Measurements from ENCODE around the gene PWP2. TPM values are rescaled to one million over a fixed set of nuclear protein-coding genes. Genes with fewer than 3 reads are reported as not detected.
"Not testable (repeated sequence)": the region's sequence is repeated elsewhere in the genome, so short reads cannot be mapped to it uniquely, and the experiment has no call there.

PWP2 gene
- polyA plus RNA-seq, 4 donors, result 6.7 to 44.0 (median 17.7) TPM

DNA sequence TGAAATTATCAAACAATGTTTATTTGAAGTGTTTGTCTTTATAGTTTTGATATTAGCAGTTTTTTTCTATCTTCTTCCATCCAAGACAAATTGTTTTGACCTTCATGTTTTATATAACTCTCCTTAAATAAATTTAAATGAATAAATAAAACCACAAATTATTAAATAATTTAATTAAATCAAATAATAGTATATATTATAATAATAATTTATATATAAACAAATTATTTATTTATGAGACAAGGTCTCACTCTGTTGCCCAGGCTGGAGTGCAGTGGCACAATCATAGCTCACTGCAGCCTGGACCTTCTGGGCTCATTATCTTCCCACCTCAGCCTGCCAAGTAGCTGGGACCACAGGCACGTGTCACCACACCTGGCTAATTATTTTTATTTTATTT, 12.4 kb upstream of the PWP2 start:
- H3K9me3 ChIP-seq (ENCODE audit: control insufficient read depth in 2 of 2, insufficient read depth in 1 of 2, low read depth in 1 of 2, low read length in 1 of 2), result no peaks in the 10 kb centered on the region
- DNase-seq (no peak), FAIRE-seq (no peak)
- H3K27ac ChIP-seq (ENCODE audit: low read depth in 1 of 3, low read length in 2 of 3), result no peak overlapping the region
- WGBS, 3 donors, result 19 to 69% (median 26%) methylated on average over 1 of the region's 1 CpG
- peaks cover 0 to 34% (median 6%) of the 10 kb centered on the region in 3 donors for H3K4me1 ChIP-seq (ENCODE audit: control insufficient read depth in 3 of 3, insufficient read depth in 2 of 3, low read depth in 1 of 3, low read length in 2 of 3)
- no peaks in the 10 kb centered on the region for H3K27me3 ChIP-seq (ENCODE audit: control insufficient read depth in 3 of 3, insufficient read depth in 3 of 3, low read length in 3 of 3)
- no peak overlapping the region for H3K4me3 ChIP-seq (ENCODE audit: low read depth in 1 of 3, low read length in 3 of 3)
- peaks cover 0 to 40% (median 2%) of the 10 kb centered on the region in 3 donors for H3K36me3 ChIP-seq (ENCODE audit: control insufficient read depth in 3 of 3, insufficient read depth in 2 of 3, low read depth in 1 of 3, low read length in 3 of 3)

DNA sequence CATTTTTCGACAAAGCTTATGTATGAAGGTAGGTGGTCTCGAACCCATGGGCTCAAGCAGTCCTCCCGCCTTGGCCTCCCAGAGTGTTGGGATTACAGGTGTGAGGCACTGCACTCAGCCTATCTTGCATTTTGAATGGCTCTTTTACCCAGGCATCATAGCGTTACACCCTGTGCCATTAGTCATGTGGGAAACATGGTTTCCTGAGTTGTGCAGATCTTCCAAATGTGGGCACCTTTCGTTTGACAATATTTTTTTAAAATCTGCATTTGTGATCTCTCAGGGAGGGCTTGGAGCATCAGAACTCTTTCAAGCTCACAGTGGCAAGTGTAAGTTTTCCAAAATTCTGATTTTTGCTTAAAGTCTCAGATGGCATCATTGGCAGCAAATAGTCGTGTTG, 8.7 kb upstream of the PWP2 start:
- not testable (repeated sequence) for H3K27me3 ChIP-seq (ENCODE audit: control insufficient read depth in 3 of 3, insufficient read depth in 3 of 3, low read length in 3 of 3); DNase-seq; H3K4me3 ChIP-seq (ENCODE audit: low read depth in 1 of 3, low read length in 3 of 3); H3K4me1 ChIP-seq (ENCODE audit: control insufficient read depth in 3 of 3, insufficient read depth in 2 of 3, low read depth in 1 of 3, low read length in 2 of 3); H3K27ac ChIP-seq (ENCODE audit: low read depth in 1 of 3, low read length in 2 of 3); FAIRE-seq; H3K9me3 ChIP-seq (ENCODE audit: control insufficient read depth in 2 of 2, insufficient read depth in 1 of 2, low read depth in 1 of 2, low read length in 1 of 2)
- no CpG with 5 or more reads among the region's 6 CpGs for WGBS, 3 donors
- H3K36me3 ChIP-seq (ENCODE audit: control insufficient read depth in 3 of 3, insufficient read depth in 2 of 3, low read depth in 1 of 3, low read length in 3 of 3), result peaks cover 0 to 11% (median 2%) of the 10 kb centered on the region in 3 donors

DNA sequence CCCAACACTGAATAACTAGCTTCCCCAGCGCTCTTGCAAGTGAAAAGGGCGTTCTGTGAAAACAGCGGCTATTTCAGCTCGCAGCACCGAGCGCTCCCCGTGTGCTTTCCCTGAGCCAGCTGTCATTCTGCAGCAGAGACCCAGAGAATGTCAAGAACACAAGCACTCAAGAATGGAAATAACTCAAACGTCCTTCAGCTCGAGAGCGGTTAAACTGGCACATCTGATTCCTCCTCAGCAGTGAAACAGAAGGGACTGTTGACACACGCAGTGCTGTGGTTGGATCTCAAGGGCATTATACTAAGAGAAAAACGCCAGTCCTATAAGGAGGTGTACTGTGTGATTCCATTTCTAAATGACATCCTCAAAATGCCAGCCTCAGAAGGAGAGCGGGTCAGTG, 8.2 kb upstream of the PWP2 start:
- not testable (repeated sequence) for H3K9me3 ChIP-seq (ENCODE audit: control insufficient read depth in 2 of 2, insufficient read depth in 1 of 2, low read depth in 1 of 2, low read length in 1 of 2); H3K27ac ChIP-seq (ENCODE audit: low read depth in 1 of 3, low read length in 2 of 3); H3K4me1 ChIP-seq (ENCODE audit: control insufficient read depth in 3 of 3, insufficient read depth in 2 of 3, low read depth in 1 of 3, low read length in 2 of 3); H3K4me3 ChIP-seq (ENCODE audit: low read depth in 1 of 3, low read length in 3 of 3); FAIRE-seq; H3K36me3 ChIP-seq (ENCODE audit: control insufficient read depth in 3 of 3, insufficient read depth in 2 of 3, low read depth in 1 of 3, low read length in 3 of 3); H3K27me3 ChIP-seq (ENCODE audit: control insufficient read depth in 3 of 3, insufficient read depth in 3 of 3, low read length in 3 of 3); DNase-seq
- WGBS, 3 donors, result no CpG with 5 or more reads among the region's 13 CpGs

DNA sequence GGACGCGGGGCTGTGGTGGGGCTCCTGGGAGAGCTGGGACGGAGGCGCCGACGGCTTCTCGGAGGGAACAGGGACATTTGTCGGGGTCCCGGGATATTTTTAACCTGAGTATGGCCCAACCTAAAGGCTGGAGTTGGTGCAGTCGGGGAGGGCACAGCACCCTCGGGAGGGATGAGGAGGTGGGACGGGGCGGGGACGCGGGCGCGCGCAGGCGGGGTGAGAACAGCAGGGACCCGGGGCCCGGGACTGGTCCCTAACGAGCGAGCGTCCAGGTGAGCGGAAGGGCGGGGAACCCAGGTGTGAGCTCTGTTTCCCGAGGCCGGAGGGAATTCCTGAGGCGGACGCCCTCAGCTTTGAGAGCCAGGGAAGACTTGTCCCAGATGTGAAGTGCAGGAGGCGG, 390 bp downstream of the PWP2 start:
- FAIRE-seq; H3K9me3 ChIP-seq (ENCODE audit: control insufficient read depth in 2 of 2, insufficient read depth in 1 of 2, low read depth in 1 of 2, low read length in 1 of 2); H3K36me3 ChIP-seq (ENCODE audit: control insufficient read depth in 3 of 3, insufficient read depth in 2 of 3, low read depth in 1 of 3, low read length in 3 of 3); H3K27me3 ChIP-seq (ENCODE audit: control insufficient read depth in 3 of 3, insufficient read depth in 3 of 3, low read length in 3 of 3); H3K4me1 ChIP-seq (ENCODE audit: control insufficient read depth in 3 of 3, insufficient read depth in 2 of 3, low read depth in 1 of 3, low read length in 2 of 3); H3K27ac ChIP-seq (ENCODE audit: low read depth in 1 of 3, low read length in 2 of 3); H3K4me3 ChIP-seq (ENCODE audit: low read depth in 1 of 3, low read length in 3 of 3); DNase-seq: not testable (repeated sequence)
- 0% methylated on average over 7 of the region's 31 CpGs; no CpG with 5 or more reads in 2 of the 3 donors for WGBS, 3 donors

DNA sequence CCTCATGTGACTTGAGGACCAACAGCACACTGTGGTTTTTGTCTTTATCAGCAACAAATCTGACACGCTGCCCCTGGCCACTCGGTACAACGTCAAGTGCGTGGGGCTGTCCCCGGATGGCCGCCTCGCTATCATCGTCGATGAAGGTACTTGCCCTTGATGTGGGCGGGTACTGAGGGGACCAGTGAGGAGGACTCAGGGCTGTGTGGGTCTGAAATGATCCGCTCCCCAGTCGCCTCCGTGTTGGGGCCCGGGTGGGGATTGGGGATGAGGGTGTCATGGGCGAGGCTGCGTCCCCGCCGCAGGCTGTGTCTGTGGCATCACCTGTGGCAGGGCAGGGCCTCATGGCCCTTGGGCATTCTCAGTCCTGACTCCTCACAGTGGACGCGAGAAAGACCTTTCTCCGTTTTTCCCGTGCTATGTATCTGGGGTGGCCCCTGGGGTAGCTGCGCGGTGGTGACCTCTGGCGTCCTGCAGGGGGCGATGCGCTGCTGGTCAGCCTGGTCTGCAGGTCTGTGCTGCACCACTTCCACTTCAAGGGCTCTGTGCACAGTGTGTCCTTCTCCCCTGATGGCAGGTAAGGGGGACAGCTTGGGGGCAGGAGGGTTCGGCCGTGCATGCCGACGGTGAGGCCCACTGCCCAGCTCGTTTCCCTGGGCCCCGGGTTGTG, 6.6 kb downstream of the PWP2 start:
- 77% methylated on average over 9 of the region's 33 CpGs; no CpG with 5 or more reads in 2 of the 3 donors for whole genome bisulfite sequencing, 3 donors

DNA sequence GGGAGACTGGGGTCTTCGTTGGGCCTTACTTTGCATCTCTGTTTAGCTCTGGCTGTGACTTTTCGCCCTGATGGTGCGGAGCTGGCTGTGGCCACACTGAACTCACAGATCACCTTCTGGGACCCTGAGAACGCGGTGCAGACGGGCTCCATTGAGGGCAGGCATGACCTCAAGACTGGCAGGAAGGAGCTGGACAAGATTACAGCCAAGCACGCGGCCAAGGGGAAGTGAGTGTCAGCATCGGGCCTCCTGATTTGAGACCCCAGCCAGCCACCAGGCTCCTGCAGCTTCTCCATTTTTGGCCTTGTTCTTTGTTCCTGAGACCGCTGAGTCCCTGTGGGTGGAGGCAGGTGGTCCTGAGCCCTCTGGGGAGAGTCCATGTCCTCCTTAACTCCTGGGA, 14.9 kb downstream of the PWP2 start:
- H3K9me3 ChIP-seq (ENCODE audit: control insufficient read depth in 2 of 2, insufficient read depth in 1 of 2, low read depth in 1 of 2, low read length in 1 of 2); H3K27ac ChIP-seq (ENCODE audit: low read depth in 1 of 3, low read length in 2 of 3); H3K4me1 ChIP-seq (ENCODE audit: control insufficient read depth in 3 of 3, insufficient read depth in 2 of 3, low read depth in 1 of 3, low read length in 2 of 3); H3K27me3 ChIP-seq (ENCODE audit: control insufficient read depth in 3 of 3, insufficient read depth in 3 of 3, low read length in 3 of 3); FAIRE-seq; H3K4me3 ChIP-seq (ENCODE audit: low read depth in 1 of 3, low read length in 3 of 3); DNase-seq; H3K36me3 ChIP-seq (ENCODE audit: control insufficient read depth in 3 of 3, insufficient read depth in 2 of 3, low read depth in 1 of 3, low read length in 3 of 3): not testable (repeated sequence)
- no CpG with 5 or more reads among the region's 10 CpGs for WGBS, 3 donors

More for the DNA sequence above, 6.6 kb downstream of the PWP2 start:
- not testable (repeated sequence) for H3K9me3 ChIP-seq (ENCODE audit: control insufficient read depth in 2 of 2, insufficient read depth in 1 of 2, low read depth in 1 of 2, low read length in 1 of 2); H3K36me3 ChIP-seq (ENCODE audit: control insufficient read depth in 3 of 3, insufficient read depth in 2 of 3, low read depth in 1 of 3, low read length in 3 of 3); H3K27me3 ChIP-seq (ENCODE audit: control insufficient read depth in 3 of 3, insufficient read depth in 3 of 3, low read length in 3 of 3); H3K27ac ChIP-seq (ENCODE audit: low read depth in 1 of 3, low read length in 2 of 3); FAIRE-seq; H3K4me1 ChIP-seq (ENCODE audit: control insufficient read depth in 3 of 3, insufficient read depth in 2 of 3, low read depth in 1 of 3, low read length in 2 of 3); H3K4me3 ChIP-seq (ENCODE audit: low read depth in 1 of 3, low read length in 3 of 3); DNase-seq

DNA sequence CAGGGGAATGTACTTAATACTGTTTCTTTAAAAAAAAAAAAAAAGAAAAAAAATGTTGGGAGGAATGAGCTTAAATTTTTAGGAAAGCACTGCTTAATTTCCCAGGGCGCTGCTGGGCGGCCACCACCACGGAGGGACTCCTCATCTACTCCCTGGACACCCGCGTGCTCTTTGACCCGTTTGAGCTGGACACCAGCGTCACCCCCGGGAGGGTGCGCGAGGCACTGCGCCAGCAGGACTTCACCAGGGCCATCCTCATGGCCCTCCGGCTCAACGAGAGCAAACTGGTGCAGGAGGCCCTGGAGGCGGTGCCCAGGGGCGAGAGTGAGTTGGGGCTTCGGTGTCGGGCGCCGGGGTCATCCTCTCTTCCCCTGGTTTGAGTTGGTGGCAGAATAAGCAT, 20.6 kb downstream of the PWP2 start:
- FAIRE-seq; H3K36me3 ChIP-seq (ENCODE audit: control insufficient read depth in 3 of 3, insufficient read depth in 2 of 3, low read depth in 1 of 3, low read length in 3 of 3); DNase-seq; H3K27me3 ChIP-seq (ENCODE audit: control insufficient read depth in 3 of 3, insufficient read depth in 3 of 3, low read length in 3 of 3); H3K9me3 ChIP-seq (ENCODE audit: control insufficient read depth in 2 of 2, insufficient read depth in 1 of 2, low read depth in 1 of 2, low read length in 1 of 2); H3K4me3 ChIP-seq (ENCODE audit: low read depth in 1 of 3, low read length in 3 of 3); H3K4me1 ChIP-seq (ENCODE audit: control insufficient read depth in 3 of 3, insufficient read depth in 2 of 3, low read depth in 1 of 3, low read length in 2 of 3); H3K27ac ChIP-seq (ENCODE audit: low read depth in 1 of 3, low read length in 2 of 3): not testable (repeated sequence)
- no CpG with 5 or more reads among the region's 19 CpGs for WGBS, 3 donors

DNA sequence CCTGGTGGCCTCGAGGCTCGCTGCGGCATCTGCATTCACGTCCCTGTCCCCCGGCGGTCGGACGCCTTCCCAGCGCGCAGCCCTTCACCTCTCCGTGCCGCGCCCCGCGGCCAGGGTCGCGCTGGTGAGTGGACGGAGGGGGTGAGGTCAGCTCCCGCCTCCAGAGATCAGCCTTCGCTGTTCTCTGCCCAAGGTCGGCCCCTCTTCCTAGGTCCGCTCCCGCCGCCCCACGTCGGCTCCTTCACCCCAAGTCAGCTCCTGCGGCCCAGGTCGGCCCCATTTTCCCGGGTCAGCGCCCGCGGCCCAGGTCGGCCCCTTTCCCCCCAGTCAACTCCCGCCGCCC, 26.5 kb downstream of the PWP2 start:
- WGBS, 3 donors, result 0% methylated on average over 7 of the region's 35 CpGs; no CpG with 5 or more reads in 2 of the 3 donors
- peak overlapping the region in 1 of 3 donors; percentile 42 for H3K4me3 ChIP-seq (ENCODE audit: low read depth in 1 of 3, low read length in 3 of 3)
- H3K27ac ChIP-seq (ENCODE audit: low read depth in 1 of 3, low read length in 2 of 3), result not testable (repeated sequence)

DNA sequence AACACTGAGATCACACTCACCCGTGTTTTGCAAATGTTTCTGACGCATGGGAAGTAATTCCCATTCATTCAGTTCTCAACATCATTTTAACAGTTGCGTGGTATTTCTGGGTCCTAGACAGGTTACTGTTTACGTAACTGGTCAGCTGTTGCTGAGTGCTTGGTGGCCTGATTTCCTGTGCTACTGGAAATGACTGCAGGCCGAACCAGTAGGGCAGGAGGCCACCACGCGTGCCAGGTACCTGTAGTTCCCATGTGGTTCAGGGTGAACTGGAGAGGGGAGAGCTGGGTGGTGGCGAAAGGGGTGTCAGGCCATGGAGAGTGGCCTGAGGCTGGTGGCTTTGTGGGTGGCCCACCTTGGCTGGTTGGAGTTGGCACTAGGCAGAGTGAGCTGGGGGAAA, 27.5 kb downstream of the PWP2 start:
- not testable (repeated sequence) for DNase-seq; H3K27ac ChIP-seq (ENCODE audit: low read depth in 1 of 3, low read length in 2 of 3); H3K9me3 ChIP-seq (ENCODE audit: control insufficient read depth in 2 of 2, insufficient read depth in 1 of 2, low read depth in 1 of 2, low read length in 1 of 2); H3K4me1 ChIP-seq (ENCODE audit: control insufficient read depth in 3 of 3, insufficient read depth in 2 of 3, low read depth in 1 of 3, low read length in 2 of 3); H3K27me3 ChIP-seq (ENCODE audit: control insufficient read depth in 3 of 3, insufficient read depth in 3 of 3, low read length in 3 of 3); FAIRE-seq; H3K36me3 ChIP-seq (ENCODE audit: control insufficient read depth in 3 of 3, insufficient read depth in 2 of 3, low read depth in 1 of 3, low read length in 3 of 3); H3K4me3 ChIP-seq (ENCODE audit: low read depth in 1 of 3, low read length in 3 of 3)
- no CpG with 5 or more reads among the region's 8 CpGs for WGBS, 3 donors

More for the DNA sequence above, 26.5 kb downstream of the PWP2 start:
- H3K36me3 ChIP-seq (ENCODE audit: control insufficient read depth in 3 of 3, insufficient read depth in 2 of 3, low read depth in 1 of 3, low read length in 3 of 3); FAIRE-seq; H3K4me1 ChIP-seq (ENCODE audit: control insufficient read depth in 3 of 3, insufficient read depth in 2 of 3, low read depth in 1 of 3, low read length in 2 of 3); H3K9me3 ChIP-seq (ENCODE audit: control insufficient read depth in 2 of 2, insufficient read depth in 1 of 2, low read depth in 1 of 2, low read length in 1 of 2); H3K27me3 ChIP-seq (ENCODE audit: control insufficient read depth in 3 of 3, insufficient read depth in 3 of 3, low read length in 3 of 3); DNase-seq: not testable (repeated sequence)
